Measurements from ENCODE around the gene GDI1. TPM values are rescaled to one million over a fixed set of nuclear protein-coding genes. Genes with fewer than 3 reads are reported as not detected.

GDI1 gene
- total and polyA plus RNA-seq, 9 of the 15 experiments (the other 6 are each of a cell fraction or from before 2014, with no cell fraction given): 0.97 to 82.6 (median 37.5) TPM

DNA sequence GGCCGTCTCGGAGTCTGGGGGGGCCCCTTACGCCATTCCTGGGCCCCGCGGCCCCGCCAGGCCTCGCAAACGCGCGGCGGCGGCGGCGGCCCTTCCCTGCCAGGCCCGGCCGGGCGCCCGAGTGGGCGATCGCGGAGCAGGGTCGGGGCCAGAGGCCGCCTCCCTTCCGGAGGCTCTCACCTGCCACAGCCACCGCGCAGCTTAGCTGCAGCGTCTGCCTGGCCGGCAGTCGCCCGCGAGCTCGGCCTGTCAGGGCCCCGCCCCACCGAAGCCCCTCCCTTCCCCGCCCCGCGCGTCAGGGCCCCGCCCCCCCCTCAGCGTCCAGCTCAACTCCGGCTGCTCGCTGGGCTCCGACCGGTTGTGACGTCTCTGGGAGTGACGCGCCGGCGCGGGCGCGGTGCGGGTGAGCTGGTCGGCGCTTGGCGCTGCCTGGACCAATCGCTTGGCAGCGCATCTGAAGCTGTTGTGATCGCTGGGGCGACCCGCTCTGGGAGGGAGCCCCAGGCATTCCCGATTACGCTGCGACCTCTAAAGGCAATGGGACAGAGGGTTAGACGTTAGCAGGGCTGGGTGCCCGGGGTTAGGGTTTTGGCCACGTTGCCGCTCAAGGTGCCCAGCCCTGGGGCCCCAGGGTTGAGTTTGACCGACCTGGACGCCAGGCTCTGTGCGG is 53.6 kb downstream of the GDI1 start, which contains the start of gene SLC10A3 (continued):
- 0 out of 2 replicates have a peak, but pooled peaks have one; percentile 7 for TF ChIP-seq JUN (IDR thresholded peaks at IDR 0.05; ENCODE audit: borderline replicate concordance, low read depth, low read length)
- TF ChIP-seq JUN (CRISPR knock-in tag; IDR thresholded peaks at IDR 0.05; ENCODE audit: borderline replicate concordance): no peak
- TF ChIP-seq, protein P1, sequence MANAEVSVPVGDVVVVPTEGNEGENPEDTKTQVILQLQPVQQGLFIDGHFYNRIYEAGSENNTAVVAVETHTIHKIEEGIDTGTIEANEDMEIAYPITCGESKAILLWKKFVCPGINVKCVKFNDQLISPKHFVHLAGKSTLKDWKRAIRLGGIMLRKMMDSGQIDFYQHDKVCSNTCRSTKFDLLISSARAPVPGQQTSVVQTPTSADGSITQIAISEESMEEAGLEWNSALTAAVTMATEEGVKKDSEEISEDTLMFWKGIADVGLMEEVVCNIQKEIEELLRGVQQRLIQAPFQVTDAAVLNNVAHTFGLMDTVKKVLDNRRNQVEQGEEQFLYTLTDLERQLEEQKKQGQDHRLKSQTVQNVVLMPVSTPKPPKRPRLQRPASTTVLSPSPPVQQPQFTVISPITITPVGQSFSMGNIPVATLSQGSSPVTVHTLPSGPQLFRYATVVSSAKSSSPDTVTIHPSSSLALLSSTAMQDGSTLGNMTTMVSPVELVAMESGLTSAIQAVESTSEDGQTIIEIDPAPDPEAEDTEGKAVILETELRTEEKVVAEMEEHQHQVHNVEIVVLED (CRISPR knock-in tag; IDR thresholded peaks at IDR 0.05): 0 out of 2 replicates have a peak, but pooled peaks have one; percentile 2
- TF ChIP-seq JUND (IDR thresholded peaks at IDR 0.05; ENCODE audit: borderline replicate concordance, low read depth, low read length): peak; percentile 34; the same call in 1 of the 2 replicates
- no peak; the same call in 2 of the 3 replicates for TF ChIP-seq JUND (tag; IDR thresholded peaks at IDR 0.05; ENCODE audit: borderline replicate concordance, low read depth, low read length)
- peak; percentile 73 for TF ChIP-seq SMAD4 (CRISPR knock-in tag; conservative IDR thresholded peaks at IDR 0.05)
- no peak for TF ChIP-seq KLF1 (tag; IDR thresholded peaks at IDR 0.05)
- no peak for TF ChIP-seq MCM7 (IDR thresholded peaks at IDR 0.05)
- TF ChIP-seq SMARCA4 (IDR thresholded peaks at IDR 0.05): 0 out of 2 replicates have a peak, but pooled peaks have one; percentile 48
- peak; percentile 60 for TF ChIP-seq POLR2AphosphoS5 (IDR thresholded peaks at IDR 0.05; ENCODE audit: control insufficient read depth, insufficient read depth, low read depth, low read length)
- peak; percentile 53 for TF ChIP-seq ATF1 (CRISPR knock-in tag; IDR thresholded peaks at IDR 0.05)
- TF ChIP-seq ATF1 (tag; IDR thresholded peaks at IDR 0.05): peak; percentile 77
- peak; percentile 57; the same call in 1 of the 2 replicates for TF ChIP-seq GABPB1 (CRISPR knock-in tag; IDR thresholded peaks at IDR 0.05)
- TF ChIP-seq, protein P2, sequence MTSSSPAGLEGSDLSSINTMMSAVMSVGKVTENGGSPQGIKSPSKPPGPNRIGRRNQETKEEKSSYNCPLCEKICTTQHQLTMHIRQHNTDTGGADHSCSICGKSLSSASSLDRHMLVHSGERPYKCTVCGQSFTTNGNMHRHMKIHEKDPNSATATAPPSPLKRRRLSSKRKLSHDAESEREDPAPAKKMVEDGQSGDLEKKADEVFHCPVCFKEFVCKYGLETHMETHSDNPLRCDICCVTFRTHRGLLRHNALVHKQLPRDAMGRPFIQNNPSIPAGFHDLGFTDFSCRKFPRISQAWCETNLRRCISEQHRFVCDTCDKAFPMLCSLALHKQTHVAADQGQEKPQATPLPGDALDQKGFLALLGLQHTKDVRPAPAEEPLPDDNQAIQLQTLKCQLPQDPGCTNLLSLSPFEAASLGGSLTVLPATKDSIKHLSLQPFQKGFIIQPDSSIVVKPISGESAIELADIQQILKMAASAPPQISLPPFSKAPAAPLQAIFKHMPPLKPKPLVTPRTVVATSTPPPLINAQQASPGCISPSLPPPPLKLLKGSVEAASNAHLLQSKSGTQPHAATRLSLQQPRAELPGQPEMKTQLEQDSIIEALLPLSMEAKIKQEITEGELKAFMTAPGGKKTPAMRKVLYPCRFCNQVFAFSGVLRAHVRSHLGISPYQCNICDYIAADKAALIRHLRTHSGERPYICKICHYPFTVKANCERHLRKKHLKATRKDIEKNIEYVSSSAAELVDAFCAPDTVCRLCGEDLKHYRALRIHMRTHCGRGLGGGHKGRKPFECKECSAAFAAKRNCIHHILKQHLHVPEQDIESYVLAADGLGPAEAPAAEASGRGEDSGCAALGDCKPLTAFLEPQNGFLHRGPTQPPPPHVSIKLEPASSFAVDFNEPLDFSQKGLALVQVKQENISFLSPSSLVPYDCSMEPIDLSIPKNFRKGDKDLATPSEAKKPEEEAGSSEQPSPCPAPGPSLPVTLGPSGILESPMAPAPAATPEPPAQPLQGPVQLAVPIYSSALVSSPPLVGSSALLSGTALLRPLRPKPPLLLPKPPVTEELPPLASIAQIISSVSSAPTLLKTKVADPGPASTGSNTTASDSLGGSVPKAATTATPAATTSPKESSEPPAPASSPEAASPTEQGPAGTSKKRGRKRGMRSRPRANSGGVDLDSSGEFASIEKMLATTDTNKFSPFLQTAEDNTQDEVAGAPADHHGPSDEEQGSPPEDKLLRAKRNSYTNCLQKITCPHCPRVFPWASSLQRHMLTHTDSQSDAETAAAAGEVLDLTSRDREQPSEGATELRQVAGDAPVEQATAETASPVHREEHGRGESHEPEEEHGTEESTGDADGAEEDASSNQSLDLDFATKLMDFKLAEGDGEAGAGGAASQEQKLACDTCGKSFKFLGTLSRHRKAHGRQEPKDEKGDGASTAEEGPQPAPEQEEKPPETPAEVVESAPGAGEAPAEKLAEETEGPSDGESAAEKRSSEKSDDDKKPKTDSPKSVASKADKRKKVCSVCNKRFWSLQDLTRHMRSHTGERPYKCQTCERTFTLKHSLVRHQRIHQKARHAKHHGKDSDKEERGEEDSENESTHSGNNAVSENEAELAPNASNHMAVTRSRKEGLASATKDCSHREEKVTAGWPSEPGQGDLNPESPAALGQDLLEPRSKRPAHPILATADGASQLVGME (CRISPR knock-in tag; IDR thresholded peaks at IDR 0.05): no peak
- peak; percentile 78 for TF ChIP-seq SUPT5H (IDR thresholded peaks at IDR 0.05)
- 0 out of 2 replicates have a peak, but pooled peaks have one; percentile 3 for TF ChIP-seq NFIC (IDR thresholded peaks at IDR 0.05)
- TF ChIP-seq ZSCAN32 (CRISPR knock-in tag; IDR thresholded peaks at IDR 0.05): no peak
- no peak for TF ChIP-seq PTTG1 (tag; IDR thresholded peaks at IDR 0.05; ENCODE audit: low read depth)
